ENCODE data around the gene MMP25.
A peak's percentile ranks its signal among the peaks of the same experiment; 100 is the strongest.

GRCh38 chr16:3012828-3013420, 33.4 kb upstream of the MMP25 start, which contains the start of gene CLDN9:
- TF ChIP-seq CTCF (IDR thresholded peaks at IDR 0.05; ENCODE audit: insufficient read depth, low read depth, low read length) (no peak), EZH2 (IDR thresholded peaks at IDR 0.05; ENCODE audit: insufficient read depth, low read length) (peak; percentile 84)
